Muscle layer of duodenum (tissue), 2 donors: ENCODE data around the gene RYR1.

Source experiments
- H3K27ac ChIP-seq: one replicate; pipeline ENCODE4 v1.7.0; 2013; ENCODE audit warnings: mild to moderate bottlenecking, low read length
- H3K27me3 ChIP-seq: one replicate; pipeline ENCODE4 v1.7.0; 2013; ENCODE audit warnings: low read depth, mild to moderate bottlenecking, control low read depth, low read length
- H3K36me3 ChIP-seq, 2 donors: one replicate each; pipeline ENCODE4 v1.7.0; 2013; ENCODE audit warnings: low read length in 2 of 2, control low read depth in 1 of 2, mild to moderate bottlenecking in 1 of 2; ENCODE audit not compliant: insufficient read depth in 2 of 2, control insufficient read depth in 1 of 2
- H3K4me1 ChIP-seq, 2 donors: one replicate each; pipeline ENCODE4 v1.7.0; 2013; ENCODE audit warnings: low read length in 2 of 2, mild to moderate bottlenecking in 2 of 2, control low read depth in 1 of 2, moderate library complexity in 1 of 2; ENCODE audit not compliant: insufficient read depth in 2 of 2, control insufficient read depth in 1 of 2
- H3K4me3 ChIP-seq, 2 donors: one replicate each; pipeline ENCODE4 v1.7.0; 2013; ENCODE audit warnings: low read length in 2 of 2, low read depth in 1 of 2, mild to moderate bottlenecking in 1 of 2
- H3K9me3 ChIP-seq, 2 donors: one replicate each; pipeline ENCODE4 v1.7.0; 2013; ENCODE audit warnings: low read length in 2 of 2, control low read depth in 1 of 2, mild to moderate bottlenecking in 1 of 2; ENCODE audit not compliant: control insufficient read depth in 1 of 2
- donor health status: healthy.

Gene RYR1

DNA sequence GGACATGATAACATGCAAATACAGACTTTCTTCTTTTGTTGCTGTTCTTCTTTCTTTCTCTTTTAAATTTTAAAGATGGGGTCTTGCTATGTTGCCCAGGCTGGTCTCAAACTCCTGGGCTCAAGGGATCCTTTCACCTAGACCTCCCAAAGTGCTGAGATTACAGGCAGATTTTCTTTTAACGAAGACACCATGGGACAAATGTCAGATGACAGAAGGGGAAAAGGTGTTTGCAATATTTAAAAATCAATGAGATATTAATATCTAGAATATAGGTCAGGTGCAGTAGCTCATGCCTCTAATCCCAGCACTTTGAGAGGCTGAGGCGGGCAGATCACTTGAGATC is 3.7 kb upstream of the RYR1 start:
- H3K27me3 ChIP-seq = peaks cover 10% of the 10 kb centered on the region
- H3K36me3 ChIP-seq = no peaks in the 10 kb centered on the region
- H3K4me3 ChIP-seq = no peak overlapping the region
- H3K9me3 ChIP-seq = no peaks in the 10 kb centered on the region
- no peak overlapping the region for H3K27ac ChIP-seq
- H3K4me1 ChIP-seq = peaks cover 0 to 5% of the 10 kb centered on the region in 2 donors

DNA sequence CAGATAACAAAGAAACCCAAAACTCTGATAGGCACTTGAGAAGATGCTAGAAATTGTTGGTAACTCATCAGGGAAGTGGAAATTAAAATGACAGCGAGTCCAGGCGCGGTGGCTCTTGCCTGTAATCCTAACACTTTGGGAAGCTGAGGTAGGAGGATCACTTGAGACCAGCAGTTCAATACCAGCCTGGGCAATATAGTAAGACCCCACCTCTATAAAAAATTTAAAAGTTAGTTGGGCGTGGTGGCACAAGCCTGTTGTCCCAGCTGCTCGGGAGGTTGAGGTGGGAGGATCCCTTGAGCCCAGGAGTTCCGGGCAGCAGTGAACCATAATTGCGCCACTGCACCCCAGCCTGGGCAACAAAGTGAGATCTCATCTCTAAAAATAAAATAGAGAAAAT is 2.6 kb upstream of the RYR1 start:
- H3K4me3 ChIP-seq = no peak overlapping the region
- peaks cover 14% of the 10 kb centered on the region for H3K27me3 ChIP-seq
- H3K27ac ChIP-seq = no peak overlapping the region

DNA sequence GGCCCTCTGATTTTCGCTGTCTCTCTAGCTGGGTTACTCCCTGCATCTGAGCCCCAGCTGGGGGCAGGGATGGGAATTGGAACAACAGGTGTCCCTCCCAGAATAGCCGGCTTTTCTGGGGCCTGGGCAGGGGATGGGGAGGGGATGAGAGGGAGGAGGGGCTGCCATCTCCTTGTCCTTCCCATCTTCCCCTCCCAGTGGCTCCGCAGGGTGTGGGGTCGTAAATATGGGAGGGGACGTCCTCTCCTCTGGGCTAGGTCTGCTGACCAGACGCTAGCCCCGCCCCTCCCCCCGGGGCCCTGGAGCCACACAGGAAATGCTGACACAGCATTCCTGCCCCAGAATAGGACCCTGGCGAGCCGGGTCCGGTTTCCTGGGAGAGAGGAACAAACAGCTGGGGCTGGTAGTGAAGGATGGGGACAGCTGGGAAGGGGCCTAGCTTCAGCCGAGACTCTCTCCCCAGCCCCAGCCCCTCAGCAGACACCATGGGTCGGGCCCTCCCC is 1.1 kb downstream of the RYR1 start:
- Histone ChIP-seq H3K4me3 (peak overlapping the region in 1 of 2 donors; percentile 18), H3K27me3 (peaks cover 14% of the 10 kb centered on the region), H3K36me3 (no peaks in the 10 kb centered on the region), H3K4me1 (peaks cover 0 to 5% of the 10 kb centered on the region in 2 donors), H3K9me3 (no peaks in the 10 kb centered on the region), H3K27ac (no peak overlapping the region)

More for the DNA sequence above, 2.6 kb upstream of the RYR1 start:
- Histone ChIP-seq H3K9me3 (no peaks in the 10 kb centered on the region), H3K4me1 (peaks cover 0 to 5% of the 10 kb centered on the region in 2 donors), H3K36me3 (no peaks in the 10 kb centered on the region)

DNA sequence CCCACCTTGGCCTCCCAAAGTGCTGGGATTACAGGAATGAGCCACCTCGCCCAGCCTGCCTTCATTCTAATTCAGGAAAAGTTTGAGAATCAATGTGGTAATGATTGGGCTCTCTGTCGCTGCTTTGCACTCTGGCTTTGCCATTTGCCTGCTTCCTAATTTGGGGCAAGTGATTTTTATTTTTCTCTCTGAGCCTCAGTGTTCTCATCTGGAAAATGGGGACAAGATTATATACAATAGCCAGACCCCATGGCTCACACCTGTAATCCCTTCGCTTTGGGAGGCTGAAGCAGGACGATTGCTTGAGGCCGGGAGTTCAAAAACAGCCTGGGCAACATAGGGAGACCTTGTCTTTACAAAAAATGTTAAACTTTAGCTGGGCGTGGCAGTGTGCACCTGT is 3.8 kb downstream of the RYR1 start:
- Histone ChIP-seq H3K4me1 (peaks cover 0 to 5% of the 10 kb centered on the region in 2 donors), H3K9me3 (no peaks in the 10 kb centered on the region), H3K36me3 (no peaks in the 10 kb centered on the region), H3K27ac (no peak overlapping the region), H3K4me3 (no peak overlapping the region), H3K27me3 (peaks cover 14% of the 10 kb centered on the region)

DNA sequence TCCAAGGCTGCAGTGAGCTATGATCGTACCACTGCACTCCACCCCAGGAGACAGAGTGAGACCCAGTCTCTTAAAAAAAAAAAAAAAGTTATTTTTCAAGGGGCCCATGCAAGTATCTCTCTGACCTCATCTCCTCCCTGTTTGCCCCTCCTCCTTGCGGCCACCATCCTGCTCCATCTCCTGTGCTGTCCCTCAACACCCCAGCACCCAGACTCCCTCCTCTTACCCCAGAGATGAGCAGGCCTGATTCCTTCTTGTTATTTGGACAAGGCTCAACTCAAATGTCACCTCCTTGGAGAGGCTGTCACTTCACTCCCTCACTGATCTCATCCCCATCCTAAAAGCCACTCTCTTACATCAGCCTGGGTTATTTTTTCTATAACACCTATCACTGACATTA is 4.4 kb downstream of the RYR1 start:
- H3K27me3 ChIP-seq = peaks cover 14% of the 10 kb centered on the region
- no peak overlapping the region for H3K4me3 ChIP-seq
- H3K9me3 ChIP-seq = no peaks in the 10 kb centered on the region
- no peaks in the 10 kb centered on the region for H3K36me3 ChIP-seq
- peaks cover 0 to 5% of the 10 kb centered on the region in 2 donors for H3K4me1 ChIP-seq
- no peak overlapping the region for H3K27ac ChIP-seq

DNA sequence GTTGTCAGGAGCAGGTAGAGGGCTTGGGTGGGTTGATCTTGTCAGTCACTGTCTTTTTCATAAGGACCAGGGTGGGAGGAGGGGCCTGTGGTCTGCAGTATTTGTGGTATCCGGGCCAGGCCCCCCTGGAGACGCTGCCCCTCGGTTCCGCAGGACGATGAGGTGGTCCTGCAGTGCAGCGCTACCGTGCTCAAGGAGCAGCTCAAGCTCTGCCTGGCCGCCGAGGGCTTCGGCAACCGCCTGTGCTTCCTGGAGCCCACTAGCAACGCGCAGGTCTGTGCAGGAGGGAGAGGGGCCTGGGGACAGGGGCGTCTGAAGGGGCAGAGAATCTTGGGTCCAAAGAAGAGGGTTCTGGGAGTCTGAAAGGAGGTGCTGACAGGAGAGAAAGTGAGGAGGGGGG is 7.1 kb downstream of the RYR1 start:
- no peak overlapping the region for H3K27ac ChIP-seq
- no peaks in the 10 kb centered on the region for H3K9me3 ChIP-seq
- no peak overlapping the region for H3K4me3 ChIP-seq
- no peaks in the 10 kb centered on the region for H3K4me1 ChIP-seq
- H3K27me3 ChIP-seq = no peaks in the 10 kb centered on the region
- no peaks in the 10 kb centered on the region for H3K36me3 ChIP-seq

DNA sequence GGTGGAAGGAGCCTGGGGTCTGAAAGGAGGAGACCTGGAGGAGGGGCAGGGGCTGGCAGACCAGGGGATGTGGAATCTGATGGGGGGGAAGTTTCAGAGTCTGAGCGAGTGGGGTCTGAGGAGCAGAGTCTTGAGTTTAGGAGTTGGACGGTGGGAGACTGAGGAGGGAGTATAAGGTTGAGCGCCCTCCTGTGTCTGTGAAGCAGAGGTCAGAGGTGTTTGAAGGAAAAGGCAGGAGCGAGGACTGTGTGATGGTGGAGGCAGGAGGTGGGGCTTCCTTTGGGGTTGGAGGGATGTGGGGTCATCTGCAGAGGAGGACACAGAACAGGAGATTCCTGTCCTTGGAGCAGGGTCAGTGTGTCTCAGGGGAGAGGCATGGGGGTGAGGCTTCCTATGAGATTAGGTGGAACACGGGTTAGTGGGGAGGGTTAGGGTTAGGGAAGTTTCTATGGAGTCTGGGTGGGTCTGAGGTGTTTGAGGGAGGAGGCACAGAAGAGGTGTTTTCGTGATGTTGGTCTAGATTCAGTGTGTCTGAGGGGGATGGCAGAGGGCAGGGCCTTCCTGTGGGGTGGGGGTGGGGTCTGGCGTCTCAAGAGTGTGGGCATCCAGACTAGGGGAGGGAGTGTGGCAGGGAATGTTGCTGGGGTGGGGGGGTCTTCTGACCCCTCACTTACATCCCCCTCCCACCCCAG is 8.3 kb downstream of the RYR1 start:
- Histone ChIP-seq H3K4me1 (no peaks in the 10 kb centered on the region), H3K27me3 (no peaks in the 10 kb centered on the region), H3K27ac (no peak overlapping the region), H3K4me3 (no peak overlapping the region), H3K36me3 (no peaks in the 10 kb centered on the region), H3K9me3 (no peaks in the 10 kb centered on the region)

DNA sequence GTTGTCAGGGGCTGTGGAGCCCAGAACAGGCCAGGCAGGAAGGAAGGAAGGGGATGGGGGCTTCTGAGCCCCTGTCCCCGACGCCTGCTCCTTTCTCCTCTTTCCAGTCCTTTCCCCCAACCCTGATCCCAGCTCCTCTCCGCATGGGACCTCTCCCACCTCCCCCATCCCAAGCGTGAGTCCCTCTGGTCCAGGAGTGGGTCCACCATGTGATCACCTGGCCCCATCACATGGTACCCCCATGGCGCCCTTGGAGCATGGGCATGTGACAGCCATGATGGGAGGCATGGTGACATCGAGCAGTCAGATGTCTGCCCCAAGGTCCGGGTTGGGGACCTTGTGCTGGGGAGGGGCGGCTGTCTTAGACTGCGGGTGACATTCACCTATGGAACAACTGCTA is 9.2 kb downstream of the RYR1 start:
- Histone ChIP-seq H3K9me3 (no peaks in the 10 kb centered on the region), H3K27me3 (no peaks in the 10 kb centered on the region), H3K4me1 (no peaks in the 10 kb centered on the region), H3K27ac (no peak overlapping the region), H3K36me3 (no peaks in the 10 kb centered on the region), H3K4me3 (no peak overlapping the region)

DNA sequence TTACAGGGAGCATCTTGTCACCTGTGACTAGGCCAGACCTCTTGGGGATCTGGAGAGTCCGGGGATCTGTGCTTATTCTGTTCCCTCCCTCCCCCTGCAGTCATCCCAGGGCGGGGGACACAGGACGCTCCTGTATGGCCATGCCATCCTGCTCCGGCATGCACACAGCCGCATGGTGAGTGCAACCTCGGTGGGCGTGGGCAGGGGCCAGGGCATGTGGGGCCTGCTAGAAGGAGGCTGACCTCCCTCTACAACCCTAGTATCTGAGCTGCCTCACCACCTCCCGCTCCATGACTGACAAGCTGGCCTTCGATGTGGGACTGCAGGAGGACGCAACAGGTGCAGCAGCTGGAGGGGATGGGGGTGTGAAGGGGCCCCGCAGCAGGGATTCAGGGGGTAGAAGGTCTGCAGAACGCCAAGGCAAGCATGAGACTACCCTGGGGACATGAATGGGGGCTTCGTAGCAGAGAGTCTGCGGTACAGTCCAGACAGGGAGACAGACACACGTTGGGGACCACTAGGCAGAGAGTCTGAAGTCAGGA is 10.0 kb downstream of the RYR1 start:
- no peaks in the 10 kb centered on the region for H3K27me3 ChIP-seq
- no peaks in the 10 kb centered on the region for H3K9me3 ChIP-seq
- H3K27ac ChIP-seq = no peak overlapping the region
- no peak overlapping the region for H3K4me3 ChIP-seq
- H3K36me3 ChIP-seq = no peaks in the 10 kb centered on the region
- no peaks in the 10 kb centered on the region for H3K4me1 ChIP-seq

DNA sequence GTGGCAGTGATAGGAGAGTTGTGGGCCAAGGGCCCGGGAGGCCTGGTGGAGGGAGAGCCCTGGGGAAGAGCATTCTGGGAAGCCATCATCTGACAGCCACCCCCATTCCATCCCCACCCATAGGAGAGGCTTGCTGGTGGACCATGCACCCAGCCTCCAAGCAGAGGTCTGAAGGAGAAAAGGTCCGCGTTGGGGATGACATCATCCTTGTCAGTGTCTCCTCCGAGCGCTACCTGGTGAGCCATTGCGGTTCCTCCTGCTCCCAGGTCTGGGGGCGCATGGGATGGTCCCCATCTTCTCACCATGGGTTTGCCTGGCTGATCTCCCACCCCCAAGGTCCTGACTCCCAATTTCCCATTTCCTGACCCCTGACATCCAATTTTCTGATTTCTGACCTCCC is 10.5 kb downstream of the RYR1 start:
- no peaks in the 10 kb centered on the region for H3K4me1 ChIP-seq
- no peak overlapping the region for H3K4me3 ChIP-seq
- no peaks in the 10 kb centered on the region for H3K36me3 ChIP-seq
- no peak overlapping the region for H3K27ac ChIP-seq
- no peaks in the 10 kb centered on the region for H3K27me3 ChIP-seq
- no peaks in the 10 kb centered on the region for H3K9me3 ChIP-seq

DNA sequence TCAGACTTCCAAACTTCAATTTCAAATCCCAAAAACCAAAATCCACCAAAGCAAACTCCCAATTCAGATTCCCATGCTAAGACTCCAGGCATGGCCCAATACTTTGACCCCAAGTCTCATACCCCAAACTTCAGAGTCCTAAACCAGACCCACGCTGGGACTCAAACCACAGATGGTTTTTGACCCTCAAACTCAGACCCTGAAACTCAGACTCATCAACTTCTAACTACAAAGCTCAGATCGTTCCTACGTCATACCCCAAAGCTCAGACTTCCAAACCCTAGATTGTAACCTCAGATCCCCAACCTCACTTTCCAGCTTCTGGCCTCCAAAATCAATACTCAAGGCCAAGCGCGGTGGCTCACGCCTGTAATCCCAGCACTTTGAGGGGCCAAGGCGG is 11.9 kb downstream of the RYR1 start:
- peaks cover 0 to 3% of the 10 kb centered on the region in 2 donors for H3K9me3 ChIP-seq
- no peak overlapping the region for H3K4me3 ChIP-seq
- H3K27me3 ChIP-seq = no peaks in the 10 kb centered on the region
- H3K36me3 ChIP-seq = no peaks in the 10 kb centered on the region
- no peaks in the 10 kb centered on the region for H3K4me1 ChIP-seq
- H3K27ac ChIP-seq = no peak overlapping the region

DNA sequence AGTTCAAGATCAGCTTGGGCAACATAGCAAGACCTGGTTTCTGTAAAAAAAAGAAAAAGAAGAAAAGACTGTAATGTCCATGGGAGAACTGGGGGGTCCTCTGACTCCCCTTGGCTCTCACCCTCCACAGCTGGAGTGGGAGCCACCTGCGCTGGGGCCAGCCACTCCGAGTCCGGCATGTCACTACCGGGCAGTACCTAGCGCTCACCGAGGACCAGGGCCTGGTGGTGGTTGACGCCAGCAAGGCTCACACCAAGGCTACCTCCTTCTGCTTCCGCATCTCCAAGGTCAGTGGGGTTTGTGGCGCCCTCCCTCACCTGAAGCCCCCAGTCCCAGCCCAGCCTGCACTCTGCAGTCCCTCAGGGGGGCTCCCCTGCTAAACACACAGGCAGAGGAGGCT is 14.7 kb downstream of the RYR1 start:
- no peak overlapping the region for H3K27ac ChIP-seq
- no peak overlapping the region for H3K4me3 ChIP-seq
- no peaks in the 10 kb centered on the region for H3K27me3 ChIP-seq
- H3K36me3 ChIP-seq = no peaks in the 10 kb centered on the region
- H3K4me1 ChIP-seq = no peaks in the 10 kb centered on the region
- H3K9me3 ChIP-seq = peaks cover 0 to 3% of the 10 kb centered on the region in 2 donors
